ENCODE results near the gene DDX18.

The DDX18 gene

GRCh38 chr2:117832905-117833613, 18.6 kb downstream of the DDX18 start:
- TF ChIP-seq, protein P1, sequence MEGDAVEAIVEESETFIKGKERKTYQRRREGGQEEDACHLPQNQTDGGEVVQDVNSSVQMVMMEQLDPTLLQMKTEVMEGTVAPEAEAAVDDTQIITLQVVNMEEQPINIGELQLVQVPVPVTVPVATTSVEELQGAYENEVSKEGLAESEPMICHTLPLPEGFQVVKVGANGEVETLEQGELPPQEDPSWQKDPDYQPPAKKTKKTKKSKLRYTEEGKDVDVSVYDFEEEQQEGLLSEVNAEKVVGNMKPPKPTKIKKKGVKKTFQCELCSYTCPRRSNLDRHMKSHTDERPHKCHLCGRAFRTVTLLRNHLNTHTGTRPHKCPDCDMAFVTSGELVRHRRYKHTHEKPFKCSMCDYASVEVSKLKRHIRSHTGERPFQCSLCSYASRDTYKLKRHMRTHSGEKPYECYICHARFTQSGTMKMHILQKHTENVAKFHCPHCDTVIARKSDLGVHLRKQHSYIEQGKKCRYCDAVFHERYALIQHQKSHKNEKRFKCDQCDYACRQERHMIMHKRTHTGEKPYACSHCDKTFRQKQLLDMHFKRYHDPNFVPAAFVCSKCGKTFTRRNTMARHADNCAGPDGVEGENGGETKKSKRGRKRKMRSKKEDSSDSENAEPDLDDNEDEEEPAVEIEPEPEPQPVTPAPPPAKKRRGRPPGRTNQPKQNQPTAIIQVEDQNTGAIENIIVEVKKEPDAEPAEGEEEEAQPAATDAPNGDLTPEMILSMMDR (IDR thresholded peaks at IDR 0.05): no peak
- DNase-seq (ENCODE audit: low spot score): no peak
- H3K27ac ChIP-seq: no peak overlapping the region
- H3K4me3 ChIP-seq: no peak overlapping the region

DNA sequence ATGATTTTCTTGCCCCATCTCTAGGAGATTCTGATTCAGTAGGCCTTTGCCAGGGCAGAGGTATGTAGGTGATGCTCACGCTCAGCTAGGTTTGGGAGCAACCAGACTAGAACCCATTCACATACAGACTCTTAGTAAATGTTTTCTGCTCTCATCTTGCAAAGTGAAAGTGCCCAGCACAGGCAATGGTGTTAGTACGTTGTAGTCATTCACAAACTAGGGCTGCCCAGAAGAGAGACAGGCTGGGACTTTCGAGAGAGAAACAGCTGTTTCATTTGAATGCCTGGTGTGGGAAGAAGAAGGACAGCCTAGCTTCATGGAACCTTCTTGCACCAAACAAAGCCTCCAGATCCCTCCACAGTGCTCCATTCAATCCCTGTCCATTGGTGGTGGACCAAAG, 19.4 kb downstream of the DDX18 start:
- DNase-seq (ENCODE audit: low spot score): no peak
- no peak overlapping the region for H3K4me3 ChIP-seq
- H3K27ac ChIP-seq: no peak overlapping the region
- TF ChIP-seq, protein P1 (IDR thresholded peaks at IDR 0.05): no peak

- no peak overlapping the region for H3K27ac ChIP-seq
- no peak for DNase-seq (ENCODE audit: low spot score)
Measured at GRCh38 chr2:117834992-117835391, 20.5 kb downstream of the DDX18 start.

GRCh38 chr2:117835990-117836760, 21.7 kb downstream of the DDX18 start:
- Histone ChIP-seq H3K4me3 (peak overlapping the region; percentile 70), H3K27ac (peak overlapping the region; percentile 36 to 82)
- TF ChIP-seq, protein P1 (IDR thresholded peaks at IDR 0.05): peak; percentile 66
- DNase-seq (ENCODE audit: low spot score): peak; percentile 88

More at GRCh38 chr2:117834992-117835391, 20.5 kb downstream of the DDX18 start:
- H3K4me3 ChIP-seq: no peak overlapping the region
- TF ChIP-seq, protein P1 (IDR thresholded peaks at IDR 0.05): no peak

- TF ChIP-seq, protein P1 (IDR thresholded peaks at IDR 0.05): no peak
- no peak overlapping the region for H3K27ac ChIP-seq
- no peak for DNase-seq (ENCODE audit: low spot score)
- H3K4me3 ChIP-seq: no peak overlapping the region
Measured at GRCh38 chr2:117845304-117845703, 30.8 kb downstream of the DDX18 start.

DNA sequence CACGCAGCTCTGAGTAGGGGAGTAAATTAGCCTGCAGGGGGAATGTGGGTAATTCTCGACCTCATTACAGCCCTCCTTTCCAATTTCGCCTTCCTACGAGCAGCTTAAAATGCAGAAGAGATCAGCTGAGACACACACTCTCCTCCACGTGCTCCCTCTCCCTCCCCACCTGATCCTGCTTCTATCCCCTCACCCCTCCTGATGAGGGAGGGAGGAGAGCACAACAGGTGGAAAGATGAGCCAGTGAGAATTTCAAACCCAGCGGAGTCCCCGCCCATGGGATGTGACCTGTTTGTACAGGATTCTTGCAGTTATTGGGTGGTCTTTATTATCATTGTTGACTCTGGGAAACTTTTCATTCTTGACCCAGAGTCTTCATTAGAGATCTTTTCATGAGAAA, 35.5 kb downstream of the DDX18 start:
- TF ChIP-seq, protein P1 (IDR thresholded peaks at IDR 0.05): no peak
- Histone ChIP-seq H3K27ac (no peak overlapping the region), H3K4me3 (no peak overlapping the region)
- no peak for DNase-seq (ENCODE audit: low spot score)

Measured in coronary artery (tissue), 2 donors.